ENCODE data around the gene SFI1.
A peak's percentile ranks its signal among the peaks of the same experiment; 100 is the strongest.
"Not testable (repeated sequence)": the region's sequence is repeated elsewhere in the genome, so short reads cannot be mapped to it uniquely, and the experiment has no call there.

The SFI1 gene

DNA sequence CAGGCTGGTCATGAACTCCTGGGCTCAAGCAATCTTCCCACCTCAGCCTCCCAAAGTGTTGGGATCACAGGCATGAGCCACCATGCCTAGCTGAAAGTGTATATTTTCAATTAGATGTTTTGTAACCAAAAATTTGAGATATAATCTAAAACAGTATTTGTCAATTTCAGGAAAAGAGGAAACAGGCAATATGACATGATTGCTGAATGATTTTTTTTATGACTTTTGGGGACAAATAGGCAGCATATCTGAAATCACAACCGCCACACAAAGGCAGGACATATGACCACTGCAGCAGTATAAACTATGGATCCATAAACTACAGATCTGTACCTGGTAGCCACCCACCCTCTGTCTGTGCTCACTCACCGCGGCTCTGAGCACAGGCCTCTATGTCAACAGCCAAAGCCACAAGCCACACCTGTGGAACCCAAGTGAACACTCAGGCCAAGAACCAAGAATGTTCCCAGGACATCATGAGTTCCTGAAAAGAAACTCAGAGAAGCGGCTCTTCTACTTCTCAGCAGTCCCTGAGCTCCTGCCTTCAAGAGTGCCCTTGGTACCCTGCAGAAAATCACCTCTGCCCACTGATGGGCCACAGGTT lies 143.2 kb downstream of the SFI1 start:
- DNase-seq, result no peak

DNA sequence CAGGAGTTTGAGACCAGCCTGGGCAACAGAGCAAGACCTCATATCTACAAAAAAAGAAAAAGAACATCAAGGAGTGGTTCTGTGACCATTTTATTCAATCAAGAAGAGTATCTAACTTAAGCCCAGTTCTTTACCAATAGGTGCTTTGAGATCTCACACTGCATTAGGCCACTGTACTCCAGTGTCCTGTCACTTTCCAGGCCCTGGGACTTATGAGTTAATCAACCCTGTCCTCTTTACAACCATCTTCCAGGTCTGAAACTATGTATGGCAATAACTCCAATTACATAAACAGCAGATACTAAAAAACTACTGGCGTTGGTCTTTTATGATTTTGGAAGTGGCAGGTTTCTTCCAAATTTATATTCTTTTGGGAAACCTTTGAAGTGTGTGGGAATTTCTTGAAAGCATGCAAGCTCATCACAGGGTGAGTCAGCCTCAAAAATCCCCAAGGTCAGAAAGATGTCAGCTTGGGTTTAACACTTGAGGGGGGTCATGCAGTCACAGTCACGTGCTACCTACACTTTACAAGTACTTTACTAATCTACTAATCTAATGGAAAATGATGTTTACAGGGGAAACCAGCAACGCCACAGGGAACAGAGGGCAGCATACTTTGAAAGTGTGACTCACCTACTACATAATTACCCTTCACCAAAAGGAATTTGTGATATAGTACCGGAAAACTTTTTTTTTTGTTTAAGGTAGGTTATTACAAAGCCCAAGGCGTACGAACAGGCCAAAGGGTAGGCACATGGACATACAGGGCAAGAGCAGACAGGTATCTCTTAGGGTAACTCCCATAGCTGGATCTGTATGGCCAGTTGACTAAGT lies 150.1 kb downstream of the SFI1 start:
- no peak for DNase-seq

DNA sequence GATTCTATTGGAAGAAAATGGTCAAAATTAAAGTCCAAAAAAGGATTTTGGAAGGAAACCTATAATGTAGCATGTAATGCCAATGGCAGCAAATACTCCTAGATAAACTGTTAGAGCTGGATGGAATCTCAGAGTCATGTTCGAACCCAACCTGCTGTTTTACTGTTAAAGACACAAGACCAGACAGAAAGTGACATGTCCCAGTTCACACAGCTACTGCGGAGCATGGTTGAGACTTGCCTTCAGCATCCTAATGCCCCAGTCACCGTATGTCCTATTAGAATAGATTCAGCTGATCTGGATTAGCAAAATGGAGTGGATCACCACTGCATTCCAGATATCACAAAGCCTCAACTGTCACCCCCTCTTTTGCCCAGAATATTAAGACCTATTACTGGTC lies 150.7 kb downstream of the SFI1 start:
- no peak for DNase-seq

DNA sequence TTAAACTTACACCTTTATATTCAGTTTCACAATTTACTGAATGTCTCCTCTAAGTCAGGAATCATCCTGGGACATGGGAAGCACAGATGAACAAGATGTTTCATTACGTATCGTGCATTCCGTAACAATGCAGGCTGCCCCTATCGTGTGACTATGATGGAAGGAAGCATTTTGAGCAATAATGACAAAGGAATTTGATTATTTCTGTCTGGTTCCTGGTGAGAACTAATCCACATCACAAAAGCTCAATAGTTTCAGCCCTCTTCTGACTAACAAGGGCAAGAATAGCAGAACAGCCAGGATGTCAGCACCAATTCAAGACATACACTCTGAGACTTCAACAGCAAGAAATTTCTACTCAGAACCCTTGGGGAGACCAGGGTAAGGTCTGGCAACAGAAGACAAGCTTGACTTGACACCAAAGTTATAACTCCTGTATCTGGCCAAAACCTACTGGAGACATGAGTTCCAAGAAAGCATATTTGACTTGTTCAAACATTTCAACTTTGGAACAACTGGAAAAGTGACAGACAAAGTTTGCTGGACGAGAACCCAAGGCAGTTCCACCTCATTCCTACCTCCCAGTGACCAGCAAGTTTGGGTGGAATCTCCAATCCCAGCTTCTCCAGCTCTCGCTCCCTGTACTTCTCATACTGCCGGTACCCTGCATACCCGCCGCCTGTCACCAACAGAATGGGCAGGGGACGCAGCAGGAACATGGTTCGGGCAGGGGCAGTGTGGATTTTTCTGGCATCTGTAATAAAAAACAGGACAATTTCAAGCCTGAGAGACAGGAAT lies 151.4 kb downstream of the SFI1 start:
- DNase-seq, result no peak

DNA sequence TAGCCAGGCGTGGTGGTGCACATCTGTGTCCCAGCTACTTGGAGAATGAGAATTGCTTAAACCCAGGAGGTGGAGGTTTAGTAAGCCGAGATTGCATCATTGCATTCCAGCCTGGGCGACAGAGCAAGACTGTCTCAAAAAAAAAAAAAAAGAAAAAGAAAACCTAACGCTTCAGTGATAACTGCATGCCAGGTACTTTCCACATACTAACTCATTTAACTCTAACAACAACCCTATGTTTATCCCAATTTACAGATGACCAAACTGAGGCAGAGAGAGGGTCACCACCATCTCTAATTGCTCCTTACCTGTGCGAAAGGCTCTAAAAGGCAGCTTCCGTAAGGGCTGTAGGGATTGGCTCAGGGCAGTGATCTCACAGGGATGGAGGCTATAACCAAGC lies 154.1 kb downstream of the SFI1 start:
- no peak for DNase-seq

DNA sequence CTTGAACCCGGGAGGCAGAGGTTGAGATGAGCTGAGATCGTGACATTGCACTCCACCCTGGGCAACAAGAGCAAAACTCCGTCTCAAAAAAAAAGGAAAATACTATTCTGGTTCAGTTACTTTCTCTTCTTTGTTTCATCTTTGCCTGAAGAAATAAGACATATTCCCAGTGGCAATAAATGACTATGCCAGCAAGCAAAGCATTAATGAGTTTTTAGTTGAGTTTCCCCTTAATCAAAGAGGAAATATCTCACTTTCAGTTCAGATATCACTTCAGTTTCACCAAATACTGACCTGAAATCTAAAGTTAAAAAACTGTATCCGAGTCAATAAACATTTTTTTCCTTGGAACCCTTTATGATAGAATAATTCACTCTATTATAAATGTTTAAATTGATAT lies 155.3 kb downstream of the SFI1 start:
- DNase-seq, result no peak

DNA sequence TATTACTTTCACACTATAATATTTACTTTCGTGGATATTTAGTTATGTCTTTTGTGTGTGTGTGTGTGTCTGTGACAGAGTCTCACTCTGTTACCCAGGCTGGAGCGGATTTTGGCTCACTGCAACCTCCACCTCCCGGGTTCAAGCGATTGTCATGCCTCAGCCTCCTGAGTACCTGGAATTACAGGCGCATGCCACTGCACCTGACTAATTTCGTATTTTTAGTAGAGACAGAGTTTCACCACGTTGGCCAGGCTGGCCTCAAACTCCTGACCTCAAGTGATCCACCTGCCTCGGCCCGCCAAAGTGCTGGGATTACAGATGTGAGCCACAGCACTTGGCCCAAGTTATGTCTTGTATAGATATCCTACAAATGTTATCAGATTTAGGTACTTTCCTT lies 155.8 kb downstream of the SFI1 start:
- DNase-seq, result no peak

DNA sequence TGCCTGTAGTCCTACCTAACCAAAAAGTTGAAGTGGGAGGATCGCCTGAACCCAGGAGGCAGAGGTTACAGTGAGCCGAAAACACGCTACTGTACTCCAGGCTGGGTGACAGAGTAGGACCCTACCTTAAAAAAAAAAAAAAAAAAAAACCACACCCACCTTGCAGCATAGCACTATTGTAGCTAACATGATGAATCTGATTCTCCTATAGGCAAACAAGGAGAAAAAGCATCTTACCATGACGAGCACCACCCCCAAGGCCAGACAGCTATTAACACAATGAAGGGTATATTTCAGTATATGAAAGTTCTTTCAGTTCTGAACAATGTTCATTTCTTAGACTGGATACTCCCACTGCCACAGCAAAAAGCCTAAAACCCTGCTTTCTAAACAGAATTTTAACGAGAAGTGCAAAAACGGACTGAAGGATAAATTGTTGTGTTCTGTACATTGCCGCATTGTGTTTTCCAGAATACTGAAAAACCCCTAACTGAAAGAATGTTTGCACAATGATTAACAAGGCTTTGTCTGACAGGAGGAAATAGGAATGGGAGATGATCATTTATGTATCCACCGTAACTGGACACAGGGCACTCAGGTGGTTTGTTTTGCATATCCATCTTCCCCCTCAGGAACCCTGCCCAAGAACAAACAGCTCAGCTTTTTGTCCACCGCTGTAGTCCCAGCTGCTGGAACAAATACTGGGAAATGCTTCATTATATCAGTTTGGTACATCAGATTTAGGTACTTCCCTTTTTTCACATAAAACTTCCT lies 156.8 kb downstream of the SFI1 start:
- DNase-seq, result peak; percentile 71

DNA sequence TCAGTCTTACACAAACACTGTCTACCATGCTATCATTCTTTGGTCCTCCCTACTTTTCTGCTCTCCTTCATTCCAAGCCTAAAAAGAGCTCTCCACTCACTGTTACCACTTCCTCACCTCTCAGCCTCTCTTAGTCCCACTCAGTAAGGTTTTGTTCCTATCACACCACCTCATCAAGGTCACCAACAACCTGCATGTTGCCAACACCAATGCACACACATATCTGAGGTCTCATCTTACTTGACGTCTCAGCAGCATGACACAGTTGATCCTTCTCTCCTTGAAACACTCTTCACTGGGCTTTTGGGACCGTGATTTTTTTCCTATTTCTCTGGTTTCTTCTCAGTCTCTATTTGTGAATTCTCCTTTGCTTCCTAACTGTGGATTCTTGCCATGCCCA lies 157.6 kb downstream of the SFI1 start:
- no peak for DNase-seq

DNA sequence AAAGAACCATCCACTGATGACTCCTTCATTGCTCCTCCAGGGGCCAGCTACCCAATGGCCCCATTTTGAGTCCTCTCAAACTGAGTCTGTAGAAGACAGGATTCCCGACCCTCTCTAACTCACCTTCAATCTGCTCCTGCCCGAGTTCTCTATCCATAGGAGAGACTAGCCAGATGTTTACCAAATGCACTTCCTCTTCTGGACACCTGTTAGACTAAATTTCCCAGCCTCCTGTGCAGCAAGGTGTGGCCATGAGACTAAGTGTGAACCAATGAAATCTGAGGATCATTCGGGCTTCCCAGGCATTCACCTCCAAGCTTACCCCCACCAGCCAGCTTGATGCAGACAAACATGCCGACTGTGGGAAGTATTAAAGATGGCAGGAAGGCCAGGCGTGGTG lies 158.1 kb downstream of the SFI1 start:
- DNase-seq, result no peak

DNA sequence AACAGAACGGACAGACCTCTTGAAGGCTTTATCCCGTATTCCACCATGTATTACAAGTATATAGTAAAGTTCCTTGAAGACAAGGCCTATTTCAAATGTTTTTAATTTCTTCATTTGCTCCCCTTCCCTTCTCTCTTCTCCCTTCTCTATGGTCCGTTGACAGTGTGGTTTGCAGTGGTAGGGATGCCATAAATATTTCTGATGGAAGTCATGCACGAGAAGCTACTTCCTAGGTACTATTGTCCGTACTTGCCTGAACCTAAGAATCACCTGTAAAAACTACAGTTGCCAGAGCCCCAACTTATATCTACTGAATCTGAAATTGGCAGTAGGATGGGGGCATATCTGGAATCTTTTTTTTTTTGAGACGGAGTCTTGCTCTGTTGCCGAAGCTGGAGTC lies 162.9 kb downstream of the SFI1 start:
- no peak for DNase-seq

DNA sequence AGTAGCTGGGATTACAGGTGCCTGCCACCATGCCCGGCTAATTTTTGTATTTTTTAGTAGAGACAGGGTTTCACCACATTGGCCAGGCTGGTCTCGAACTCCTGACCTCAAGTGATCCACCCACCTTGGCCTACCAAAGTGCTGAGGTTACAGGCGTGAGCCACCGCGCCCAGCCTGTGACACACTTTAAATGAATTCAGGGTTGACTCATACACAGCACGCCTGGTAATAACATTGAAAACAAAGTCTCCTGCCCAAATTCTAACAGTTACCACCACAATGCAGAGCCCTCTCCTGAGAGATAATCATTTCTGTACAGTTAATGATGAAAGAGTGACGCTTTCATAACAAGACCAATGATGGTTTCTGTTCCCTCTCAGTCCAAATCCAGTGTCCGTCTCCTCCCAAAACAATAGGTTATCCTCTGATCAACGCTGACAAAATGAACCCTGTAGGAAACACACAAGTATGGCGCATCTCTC lies 164.6 kb downstream of the SFI1 start:
- DNase-seq, result not testable (repeated sequence)

DNA sequence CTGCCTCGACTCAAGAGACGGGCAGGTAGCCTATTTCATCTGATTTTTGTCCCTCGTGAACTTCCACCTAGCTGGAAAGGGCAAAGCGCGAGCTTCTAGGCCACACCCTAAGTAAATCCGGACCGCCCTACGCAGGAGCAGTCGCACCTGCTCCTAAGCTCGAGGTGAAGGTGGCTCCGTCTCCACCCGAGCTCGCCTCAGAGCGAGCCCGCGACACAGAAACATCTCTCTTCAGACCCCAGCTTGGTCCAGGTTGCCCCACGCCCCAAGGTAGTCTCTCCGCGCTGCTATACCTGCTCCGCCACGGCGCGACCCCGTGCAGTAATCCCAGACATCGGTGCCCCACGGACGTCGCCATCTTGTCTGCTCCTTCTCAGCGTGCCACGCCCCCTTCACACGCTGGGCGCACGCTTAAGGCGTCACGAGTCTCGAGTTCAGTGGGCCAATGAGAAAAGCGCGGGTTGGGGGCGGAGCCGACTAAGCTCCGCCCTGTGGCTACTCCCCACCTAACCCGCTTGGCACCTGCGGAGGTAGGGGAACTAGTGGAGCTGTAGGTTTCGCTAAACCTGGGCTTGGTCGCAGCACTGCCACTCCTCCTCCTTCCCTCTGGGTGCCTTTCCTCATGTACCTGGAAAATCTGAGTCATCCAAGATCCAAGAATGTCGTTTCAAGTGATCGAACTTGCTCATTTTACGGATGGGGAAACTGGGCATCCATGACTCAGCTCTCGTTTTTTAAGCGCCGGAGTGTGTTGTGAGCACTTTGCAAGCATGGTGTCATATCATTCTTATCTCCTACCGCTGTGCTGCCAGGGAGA lies 165.7 kb downstream of the SFI1 start, which contains the start of gene PISD:
PISD (minus strand) TSS at position 365 of the 817 bp plus-strand sequence; CDS start at position 358, 7 bp downstream.
- peak; percentile 95 for DNase-seq

DNA sequence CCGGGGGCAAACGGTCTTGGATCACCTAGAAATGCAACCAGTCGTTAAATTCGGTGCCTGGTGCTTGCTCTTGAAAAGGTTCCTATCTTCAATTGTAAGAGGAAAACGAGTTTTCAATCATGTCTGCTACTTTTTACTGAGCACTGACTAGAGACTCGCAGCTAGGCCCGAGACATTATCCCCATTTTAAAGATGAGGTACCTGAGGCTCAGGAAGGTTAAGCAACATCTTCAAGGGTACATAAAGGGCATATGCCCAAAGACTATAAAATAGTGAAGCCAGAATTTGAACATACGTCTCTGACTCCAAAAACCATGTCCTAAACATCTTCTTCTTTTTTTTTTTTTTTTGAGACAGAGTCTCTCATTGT lies 166.3 kb downstream of the SFI1 start:
- DNase-seq, result no peak
